Heart left ventricle (tissue), 13 donors: ENCODE measurements around the gene CYP2U1.

Experiments used
- POLR2A ChIP-seq, 2 donors: fragments of 450-650 bp; IDR thresholded peaks; one replicate each; pipeline ENCODE4 v1.6.1; 2017; ENCODE audit warnings: antibody characterized with exemption in 2 of 2, mild to moderate bottlenecking in 2 of 2, moderate library complexity in 2 of 2
- TF ChIP-seq, protein P1 (sequence below), 12 donors: fragments of 200-600 bp; sonication (generic) in 4 of 12; IDR thresholded peaks; one replicate each; pipeline versions ENCODE4 v1.5.0 to v1.8.0; 2018 to 2022; ENCODE audit warnings: antibody characterized with exemption in 12 of 12, mild to moderate bottlenecking in 5 of 12
- donor health status: ischemic (EF 13 %, LVEDD 7.1; RV severe dilation, severe dysfunction).
- donor health status: DM: no; HTN: yes; CAD: no.
- donor health status: DM: no; HTN: no; CAD: no.
- donor health status: ischemic (EF 25% LVEDD 6.9; RV normal size, moderate dysfunction).
- donor health status: ischemic (EF 25% LVEDD 5.7; RV mildly dilated, moderate dysfunction).
- donor health status: ischemic (EF 35%, LVEDD 5.7; RV mildly dilated, moderate dysfunction).
- donor health status: nonischemic (EF 11% LVEDD 7.7; RV severe dilation, severe dysfunction).
- donor health status: DM: yes; HTN: yes; CAD: no.
- donor health status: PGD.
- donor health status: ischemic (EF 29% LVEDD 5.4; RV normal size, mild dysfunction).
- donor health status: nonischemic (EF 23%, LVEDD 6.1; RV moderate dilation, normal function).

- TF ChIP-seq, protein P1, sequence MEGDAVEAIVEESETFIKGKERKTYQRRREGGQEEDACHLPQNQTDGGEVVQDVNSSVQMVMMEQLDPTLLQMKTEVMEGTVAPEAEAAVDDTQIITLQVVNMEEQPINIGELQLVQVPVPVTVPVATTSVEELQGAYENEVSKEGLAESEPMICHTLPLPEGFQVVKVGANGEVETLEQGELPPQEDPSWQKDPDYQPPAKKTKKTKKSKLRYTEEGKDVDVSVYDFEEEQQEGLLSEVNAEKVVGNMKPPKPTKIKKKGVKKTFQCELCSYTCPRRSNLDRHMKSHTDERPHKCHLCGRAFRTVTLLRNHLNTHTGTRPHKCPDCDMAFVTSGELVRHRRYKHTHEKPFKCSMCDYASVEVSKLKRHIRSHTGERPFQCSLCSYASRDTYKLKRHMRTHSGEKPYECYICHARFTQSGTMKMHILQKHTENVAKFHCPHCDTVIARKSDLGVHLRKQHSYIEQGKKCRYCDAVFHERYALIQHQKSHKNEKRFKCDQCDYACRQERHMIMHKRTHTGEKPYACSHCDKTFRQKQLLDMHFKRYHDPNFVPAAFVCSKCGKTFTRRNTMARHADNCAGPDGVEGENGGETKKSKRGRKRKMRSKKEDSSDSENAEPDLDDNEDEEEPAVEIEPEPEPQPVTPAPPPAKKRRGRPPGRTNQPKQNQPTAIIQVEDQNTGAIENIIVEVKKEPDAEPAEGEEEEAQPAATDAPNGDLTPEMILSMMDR (IDR thresholded peaks at IDR 0.05) = no peak
- no peak for TF ChIP-seq POLR2A (IDR thresholded peaks at IDR 0.05)
These were observed 46.1 kb downstream of the CYP2U1 start for GRCh38 chr4:107977482-107977881.
